Fibroblast of mammary gland (primary cell): Measurements from ENCODE around the gene IL1RAPL2.
A peak's percentile ranks its signal among the peaks of the same experiment; 100 is the strongest.
"Not testable (repeated sequence)": the region's sequence is repeated elsewhere in the genome, so short reads cannot be mapped to it uniquely, and the experiment has no call there.

Experiments used
- DNase-seq: peaks from one replicate; pipeline ENCODE4 v3.0.0-alpha.2; 2010; ENCODE audit warnings: low read depth
- H3K4me3 ChIP-seq: 2 replicates; pipeline ENCODE4 v1.5.1; 2011; ENCODE audit warnings: low read depth, mild to moderate bottlenecking, low read length, moderate library complexity; ENCODE audit not compliant: control insufficient read depth
- CTCF ChIP-seq: conservative IDR thresholded peaks from 2 replicates; pipeline ENCODE4 v1.5.1; 2011; ENCODE audit warnings: low read depth, low read length, inconsistent platforms; ENCODE audit not compliant: control insufficient read depth, insufficient read depth

The IL1RAPL2 gene

GRCh38 chrX:104864296-104864695 is 298.3 kb downstream of the IL1RAPL2 start:
- peak; percentile 35 for DNase-seq
- H3K4me3 ChIP-seq = no peak overlapping the region
- no peak for TF ChIP-seq CTCF

DNA sequence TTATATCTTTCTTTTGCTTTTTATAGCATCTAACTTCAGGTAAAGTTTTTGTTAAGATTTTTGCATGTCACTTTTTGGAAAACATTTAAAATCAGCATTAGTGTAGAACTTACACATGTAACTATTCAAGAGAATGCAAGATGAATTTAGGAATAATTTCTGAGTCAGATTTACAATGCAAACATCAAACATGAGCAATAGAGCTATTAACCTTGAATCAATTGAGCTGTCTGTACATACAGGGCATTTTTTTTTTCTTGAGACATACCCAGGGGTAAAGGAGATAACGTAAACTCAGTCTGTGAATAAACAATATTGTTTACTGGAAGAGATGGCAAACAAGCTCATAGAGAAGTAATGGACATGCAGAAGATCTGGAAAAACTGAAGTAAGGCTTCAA is 311.5 kb downstream of the IL1RAPL2 start:
- TF ChIP-seq CTCF = no peak
- no peak for DNase-seq
- H3K4me3 ChIP-seq = no peak overlapping the region

DNA sequence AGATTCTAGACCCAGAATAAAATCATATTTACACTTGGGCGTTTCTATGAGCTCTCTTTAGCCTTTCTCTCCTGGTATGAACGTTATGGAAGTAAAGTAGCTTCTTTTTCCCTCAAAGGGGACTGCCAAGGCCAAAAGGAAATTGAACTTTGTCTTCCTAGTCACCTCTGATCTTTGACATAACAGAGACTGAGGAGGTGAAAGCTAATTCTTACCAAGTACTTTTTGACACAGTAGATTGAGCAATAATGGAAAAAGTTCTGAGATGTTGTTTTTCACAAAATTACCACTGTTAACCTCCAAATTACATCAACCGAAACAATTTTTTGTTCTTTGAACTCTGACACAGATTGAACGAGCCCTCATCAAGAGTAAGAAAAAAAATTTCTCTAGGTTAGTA is 336.1 kb downstream of the IL1RAPL2 start:
- no peak for TF ChIP-seq CTCF
- DNase-seq = no peak
- H3K4me3 ChIP-seq = no peak overlapping the region

- not testable (repeated sequence) for H3K4me3 ChIP-seq, DNase-seq
Observed at GRCh38 chrX:104909694-104910093, 343.7 kb downstream of the IL1RAPL2 start.

- peak; percentile 14 for DNase-seq
- TF ChIP-seq CTCF = peak; percentile 61
- no peak overlapping the region for H3K4me3 ChIP-seq
Observed at GRCh38 chrX:104913348-104913747, 347.3 kb downstream of the IL1RAPL2 start.

- H3K4me3 ChIP-seq, DNase-seq: not testable (repeated sequence)
Observed at GRCh38 chrX:104914686-104915085, 348.7 kb downstream of the IL1RAPL2 start.

DNA sequence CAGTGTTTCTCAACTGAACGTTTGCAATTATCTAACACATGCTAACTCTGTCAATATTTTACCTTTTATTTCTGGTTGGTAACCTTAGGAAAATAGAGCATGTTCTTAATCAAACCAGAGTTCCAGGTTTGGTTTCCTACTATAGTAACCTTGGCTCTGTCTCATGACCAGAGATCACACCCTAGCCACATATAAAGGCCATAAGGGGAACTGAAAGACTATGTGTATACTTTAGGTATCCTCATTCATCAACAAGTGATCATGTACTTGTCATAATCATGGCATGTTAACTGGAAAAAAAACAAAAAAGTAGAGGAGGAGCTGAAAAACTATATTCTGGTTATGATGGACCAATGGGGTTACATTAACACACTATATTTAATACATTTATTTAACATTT is 352.1 kb downstream of the IL1RAPL2 start:
- DNase-seq = no peak
- no peak overlapping the region for H3K4me3 ChIP-seq
- no peak for TF ChIP-seq CTCF

DNA sequence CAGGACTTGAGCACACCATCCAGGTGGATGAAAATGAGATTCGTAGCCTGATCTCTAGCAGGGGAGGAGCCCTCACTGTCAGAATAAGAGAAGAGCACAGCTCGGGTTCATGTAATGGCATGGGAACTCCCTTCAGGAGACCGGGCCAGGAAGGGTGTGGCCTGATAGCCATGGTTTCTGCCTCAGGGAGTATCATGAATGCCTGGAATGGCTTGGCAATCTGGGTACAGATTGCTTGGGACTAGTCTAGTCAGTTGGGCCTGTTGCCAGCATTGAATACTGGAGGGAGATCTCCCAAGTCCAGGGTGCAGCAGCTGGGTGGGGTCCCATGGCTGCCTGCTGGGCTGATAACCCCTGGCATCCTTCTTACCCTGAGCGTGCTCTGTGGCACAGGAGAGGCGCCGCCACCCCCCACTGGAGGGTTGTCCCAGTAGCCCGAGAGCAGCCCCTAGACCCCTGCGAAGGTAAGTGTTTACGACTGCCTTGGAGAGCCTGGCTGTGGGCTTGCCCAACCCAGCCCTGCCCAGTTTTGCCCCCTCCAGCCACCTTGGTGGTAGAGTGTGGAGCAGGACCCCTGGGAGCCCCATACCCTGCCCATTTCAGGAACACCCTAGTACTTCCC is 355.7 kb downstream of the IL1RAPL2 start:
- no peak for DNase-seq
- TF ChIP-seq CTCF = no peak
- no peak overlapping the region for H3K4me3 ChIP-seq
